Germinal center (tissue), 1 donor: ENCODE data around the gene PM20D1.

Experiments
- DNase-seq: peaks from one replicate; pipeline ENCODE4 v3.0.0; 2012; ENCODE audit warnings: mixed read lengths, low spot score

PM20D1 gene

DNA sequence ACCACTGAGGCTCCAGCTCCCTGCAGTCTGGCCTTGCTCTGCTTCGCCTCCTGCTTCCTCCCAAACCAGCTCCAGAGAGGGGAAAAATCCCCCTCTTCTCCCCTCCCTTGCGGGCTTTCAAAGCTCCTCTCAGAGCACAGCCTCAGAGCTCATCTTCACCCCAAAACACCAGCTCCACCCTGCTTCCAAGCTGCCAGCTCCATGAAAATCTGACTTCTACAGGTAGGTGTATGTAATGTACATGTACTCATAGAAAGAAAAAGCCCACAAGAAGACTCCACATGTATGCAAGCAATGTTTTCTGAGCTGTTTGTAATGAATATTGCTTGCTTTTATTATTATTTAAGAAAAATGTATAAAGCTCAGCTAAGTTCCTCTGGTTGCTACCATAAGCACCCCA, 45.3 kb downstream of the PM20D1 start:
- no peak for DNase-seq

- DNase-seq: no peak
Measured at GRCh38 chr1:205803986-205804385, 45.9 kb downstream of the PM20D1 start.

DNA sequence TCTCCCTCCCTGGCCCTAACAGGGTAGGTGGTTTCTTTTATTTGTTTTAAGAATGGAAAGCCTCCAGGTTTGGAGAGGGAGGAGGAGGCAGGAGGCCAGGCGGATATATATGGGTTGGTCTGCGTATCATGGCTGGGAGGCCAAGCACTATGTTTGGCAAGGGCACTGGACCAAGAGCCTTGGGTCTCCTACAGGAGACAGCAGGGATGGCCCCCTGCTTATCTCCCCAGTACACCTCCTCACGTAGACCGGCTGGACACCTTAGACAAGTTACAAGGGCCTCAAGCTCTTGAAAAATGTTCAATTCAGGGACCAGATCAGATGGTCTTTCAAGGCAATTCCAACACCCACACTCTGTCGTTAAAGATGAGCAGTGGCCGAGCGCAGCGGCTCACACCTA, 47.9 kb downstream of the PM20D1 start:
- no peak for DNase-seq

- no peak for DNase-seq
Measured at GRCh38 chr1:205800981-205801703, 48.8 kb downstream of the PM20D1 start.

DNA sequence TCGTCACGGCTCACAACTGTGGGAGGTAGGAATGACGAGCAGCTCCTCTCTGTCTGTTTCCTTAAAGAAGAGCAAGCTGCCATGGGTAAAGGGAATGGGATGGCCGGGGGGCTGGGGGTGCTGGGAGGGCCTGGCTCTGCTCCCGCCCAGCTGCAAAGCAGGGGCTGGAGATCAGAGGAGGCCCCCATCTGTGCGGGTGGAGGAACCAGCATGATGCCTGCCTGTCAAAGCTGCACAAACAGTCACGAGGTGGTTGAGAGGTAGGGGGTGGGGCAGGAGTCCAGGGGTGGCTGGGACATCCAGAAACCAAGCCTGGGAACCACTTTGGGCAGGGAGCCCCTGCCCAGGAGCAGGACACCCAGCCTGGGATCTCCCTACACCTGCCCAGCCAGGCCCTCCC, 49.5 kb downstream of the PM20D1 start:
- DNase-seq: no peak

GRCh38 chr1:205798577-205798976, 51.4 kb downstream of the PM20D1 start:
- no peak for DNase-seq

DNA sequence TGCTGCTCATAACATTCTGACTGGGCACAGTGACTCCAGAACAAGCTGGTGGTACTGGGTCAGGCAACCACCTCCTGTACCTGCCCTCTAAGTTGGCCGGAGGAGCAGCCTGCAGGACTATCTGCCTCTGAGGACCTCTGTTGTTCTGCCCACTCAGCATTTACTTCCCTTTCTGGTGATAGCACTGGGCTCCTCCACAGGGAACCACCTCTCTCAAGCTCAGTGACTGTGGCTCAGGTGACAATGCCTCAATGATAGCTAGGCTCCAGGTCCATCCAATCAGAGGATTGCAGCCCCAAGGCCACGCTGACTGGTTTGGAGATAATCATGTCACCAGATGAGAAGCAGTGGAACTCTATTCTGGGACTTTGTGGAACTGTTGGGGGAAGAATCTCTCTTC, 52.8 kb downstream of the PM20D1 start:
- DNase-seq: no peak

GRCh38 chr1:205794011-205794730, 55.8 kb downstream of the PM20D1 start:
- peak; percentile 83 for DNase-seq

- no peak for DNase-seq
Measured at GRCh38 chr1:205792961-205793673, 56.8 kb downstream of the PM20D1 start.

GRCh38 chr1:205792481-205792881, 57.5 kb downstream of the PM20D1 start:
- peak; percentile 33 for DNase-seq

- peak; percentile 79 for DNase-seq
Measured at GRCh38 chr1:205791568-205792180, 58.3 kb downstream of the PM20D1 start.

DNA sequence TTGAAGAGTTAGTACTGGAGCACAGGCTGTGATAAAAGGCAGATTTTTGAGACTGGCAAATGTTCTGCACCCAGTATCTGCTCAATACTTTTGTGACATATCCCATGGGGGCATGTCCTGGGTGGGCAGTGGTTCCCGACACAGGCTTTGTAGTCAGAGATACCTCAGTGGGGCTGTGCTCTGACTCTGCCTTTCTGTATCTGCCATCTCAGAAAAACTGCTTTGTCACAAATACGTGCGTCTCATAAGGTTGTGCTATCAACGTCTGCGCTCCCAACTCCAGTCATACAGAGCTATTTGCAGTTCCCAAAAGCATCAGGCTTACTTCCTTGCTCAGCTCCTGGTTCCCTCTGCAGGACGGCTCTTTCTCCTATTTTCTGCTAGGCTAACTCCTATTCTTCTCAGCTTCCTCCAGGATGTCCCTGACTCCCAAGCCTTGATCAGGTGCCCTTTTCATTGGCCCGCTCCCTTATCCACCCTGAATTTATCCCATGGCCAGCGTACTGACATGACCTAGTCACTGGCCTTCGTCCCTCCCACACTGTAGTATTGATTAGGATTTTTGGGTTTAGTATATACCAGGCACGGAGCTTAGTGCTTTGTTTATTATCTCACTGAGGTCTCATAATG, 62.5 kb downstream of the PM20D1 start:
- no peak for DNase-seq

DNA sequence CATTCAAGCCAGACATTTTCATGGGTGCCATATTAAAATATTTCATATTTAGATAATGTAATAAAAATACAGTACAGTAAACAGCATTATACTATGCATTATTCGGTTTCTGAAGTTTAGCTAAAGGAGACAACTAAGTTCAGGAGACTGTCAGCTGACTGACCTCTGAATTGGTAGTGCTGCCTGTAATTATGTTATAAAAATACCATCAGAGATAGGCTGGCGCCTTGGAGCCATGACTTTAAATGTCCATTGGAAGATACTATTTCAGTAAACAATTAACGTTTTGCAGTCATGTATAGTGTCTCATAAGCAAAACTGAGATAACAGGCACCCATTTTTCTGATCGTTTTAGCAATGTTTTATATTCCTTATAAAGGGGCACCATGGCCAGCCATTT, 63.3 kb downstream of the PM20D1 start:
- DNase-seq: no peak

- DNase-seq: no peak
Measured at GRCh38 chr1:205785446-205785845, 64.5 kb downstream of the PM20D1 start.

DNA sequence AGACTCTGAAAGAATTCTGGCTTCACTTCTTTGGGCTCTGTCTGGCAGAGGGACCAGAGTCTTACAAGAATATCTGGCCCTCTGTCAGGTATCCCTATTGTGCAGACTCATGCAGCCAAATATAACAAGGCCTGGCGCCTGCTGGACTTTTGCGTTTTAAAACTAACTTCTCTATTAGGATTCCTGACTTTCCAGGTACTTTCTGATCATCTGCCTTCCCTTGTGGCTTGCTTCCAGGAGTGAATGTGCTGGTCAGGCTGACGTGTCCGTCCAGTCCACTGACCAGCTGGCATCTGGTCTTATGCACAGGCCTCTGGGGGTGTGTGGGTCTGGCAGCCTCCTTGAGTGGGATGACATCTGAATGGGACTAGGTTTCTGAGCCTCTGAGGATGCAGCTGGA, 66.0 kb downstream of the PM20D1 start:
- no peak for DNase-seq

DNA sequence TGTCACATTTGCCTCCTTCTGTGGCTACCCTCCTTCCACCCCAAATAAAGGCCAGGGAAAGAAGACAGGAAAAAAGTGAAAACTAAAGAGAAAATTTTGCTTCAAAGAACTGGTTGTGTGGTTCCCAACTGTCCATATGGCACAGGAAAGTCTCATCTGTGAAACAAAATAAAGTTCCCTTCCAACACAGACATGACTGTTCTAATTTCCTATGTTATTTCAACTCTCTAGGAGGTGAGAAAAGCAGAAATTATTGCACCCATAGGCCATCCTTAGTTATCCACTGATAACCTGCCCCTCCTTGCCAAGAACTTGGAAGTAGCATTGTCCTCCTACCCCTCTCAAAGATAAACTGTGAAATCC, 66.5 kb downstream of the PM20D1 start:
- no peak for DNase-seq

- DNase-seq: peak; percentile 0
Measured at GRCh38 chr1:205782627-205783432, 67.1 kb downstream of the PM20D1 start.

GRCh38 chr1:205780335-205780734, 69.6 kb downstream of the PM20D1 start:
- no peak for DNase-seq
